GM21717 (cell line): ENCODE data around the gene PLD3.
"Not testable (repeated sequence)": the region's sequence is repeated elsewhere in the genome, so short reads cannot be mapped to it uniquely, and the experiment has no call there.

Experiments used
- ATAC-seq: cut with Tn5 transposase; IDR thresholded peaks from one replicate; pipeline ENCODE4 v1.9.1; 2021; ENCODE audit warnings: mild to moderate bottlenecking, moderate library complexity; ENCODE audit not compliant: unreplicated experiment

Gene PLD3

DNA sequence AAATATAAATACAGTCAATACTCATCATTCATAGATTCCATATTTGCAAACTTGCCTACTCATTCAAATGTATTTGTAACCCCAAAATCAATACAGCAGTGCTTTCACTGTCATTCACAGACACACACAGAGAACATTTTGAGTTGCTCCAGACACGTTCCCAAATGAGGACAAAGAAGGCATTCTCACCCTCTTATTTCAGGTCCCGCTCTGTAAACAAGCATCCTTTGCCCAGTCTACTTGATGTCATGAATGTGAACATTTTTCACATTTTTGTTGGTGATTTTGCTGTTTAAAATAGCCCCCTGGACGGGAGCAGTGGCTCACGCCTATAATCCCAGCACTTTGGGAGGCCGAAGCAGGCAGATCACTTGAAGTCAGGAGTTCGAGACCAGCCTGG is 15.8 kb upstream of the PLD3 start:
- no peak for ATAC-seq

DNA sequence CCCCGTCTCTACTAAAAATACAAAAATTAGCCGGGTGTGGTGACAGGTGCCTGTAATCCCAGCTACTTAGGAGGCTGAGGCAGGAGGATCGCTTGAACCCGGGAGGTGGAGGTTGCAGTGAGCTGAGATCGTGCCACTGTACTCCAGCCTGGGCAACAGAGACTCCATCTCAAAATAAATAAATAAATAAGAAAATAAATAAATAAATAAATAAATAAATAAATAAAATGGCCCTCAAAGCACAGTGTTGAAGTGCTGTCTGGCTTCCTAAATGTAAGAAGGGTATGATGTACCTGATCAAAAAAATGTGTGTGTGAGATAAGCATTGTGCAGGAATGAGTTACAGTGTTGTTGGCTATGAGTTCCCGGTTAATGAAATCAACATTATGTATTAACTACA is 15.4 kb upstream of the PLD3 start:
- not testable (repeated sequence) for ATAC-seq

DNA sequence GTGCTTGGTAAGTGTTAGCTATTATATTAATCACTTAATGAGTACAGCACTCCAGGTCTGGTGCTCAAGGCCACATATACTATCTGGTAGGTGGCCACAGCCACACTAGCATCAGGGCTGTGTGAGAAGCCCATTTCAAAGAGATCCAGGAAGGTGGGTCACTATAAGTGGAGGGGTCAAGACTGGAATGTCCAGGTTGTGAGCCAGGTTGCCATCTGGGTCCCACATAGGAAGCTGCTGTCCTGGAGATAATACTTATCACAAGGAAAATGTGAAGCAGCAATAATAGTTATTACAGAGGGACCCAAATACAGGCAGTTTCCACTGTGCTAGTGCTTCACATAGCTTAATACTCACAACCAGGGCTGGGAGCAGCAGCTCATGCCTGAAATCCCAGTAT is 13.4 kb upstream of the PLD3 start:
- no peak for ATAC-seq

DNA sequence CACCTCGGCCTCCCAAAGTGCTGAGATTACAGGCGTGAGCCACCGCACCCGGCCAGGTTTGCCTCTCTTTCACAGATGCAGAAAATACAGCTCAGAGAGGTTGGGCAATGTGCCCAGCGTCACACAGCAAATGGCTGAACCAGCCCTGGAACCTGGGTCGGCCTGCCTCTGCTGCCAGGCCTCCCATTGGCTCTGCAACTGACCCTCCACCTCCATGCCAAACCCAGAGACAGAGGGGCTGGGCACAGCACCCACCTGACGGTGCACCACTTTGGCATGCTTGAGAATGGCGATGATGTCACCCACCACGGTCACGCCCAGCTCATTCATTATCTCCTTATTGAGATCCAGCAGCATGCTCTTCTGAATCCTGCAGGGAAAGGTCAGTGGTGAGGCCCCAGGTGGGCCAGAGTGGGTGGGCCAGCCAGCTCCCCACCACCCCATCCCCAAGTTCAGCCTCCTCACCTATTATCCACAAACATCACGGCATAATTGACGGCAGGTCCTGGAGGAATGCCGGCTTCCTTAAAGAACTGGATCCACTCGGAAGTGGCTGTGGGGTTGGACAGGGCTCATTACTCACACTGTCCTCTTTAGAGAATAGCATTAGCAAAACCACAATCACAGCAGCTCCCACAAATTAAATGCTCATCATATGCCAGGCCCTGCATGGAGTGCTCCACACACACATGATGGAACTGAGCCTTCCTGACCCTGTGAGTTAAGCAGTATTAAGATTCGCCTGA is 12.5 kb upstream of the PLD3 start:
- no peak for ATAC-seq

- ATAC-seq: no peak
These were observed 11.9 kb upstream of the PLD3 start for GRCh38 chr19:40336601-40336900.

GRCh38 chr19:40337107-40337506 is 11.4 kb upstream of the PLD3 start:
- ATAC-seq: no peak

- no peak for ATAC-seq
These were observed 10.9 kb upstream of the PLD3 start for GRCh38 chr19:40337594-40337993.

- no peak for ATAC-seq
These were observed 9.3 kb upstream of the PLD3 start for GRCh38 chr19:40339018-40339728.

DNA sequence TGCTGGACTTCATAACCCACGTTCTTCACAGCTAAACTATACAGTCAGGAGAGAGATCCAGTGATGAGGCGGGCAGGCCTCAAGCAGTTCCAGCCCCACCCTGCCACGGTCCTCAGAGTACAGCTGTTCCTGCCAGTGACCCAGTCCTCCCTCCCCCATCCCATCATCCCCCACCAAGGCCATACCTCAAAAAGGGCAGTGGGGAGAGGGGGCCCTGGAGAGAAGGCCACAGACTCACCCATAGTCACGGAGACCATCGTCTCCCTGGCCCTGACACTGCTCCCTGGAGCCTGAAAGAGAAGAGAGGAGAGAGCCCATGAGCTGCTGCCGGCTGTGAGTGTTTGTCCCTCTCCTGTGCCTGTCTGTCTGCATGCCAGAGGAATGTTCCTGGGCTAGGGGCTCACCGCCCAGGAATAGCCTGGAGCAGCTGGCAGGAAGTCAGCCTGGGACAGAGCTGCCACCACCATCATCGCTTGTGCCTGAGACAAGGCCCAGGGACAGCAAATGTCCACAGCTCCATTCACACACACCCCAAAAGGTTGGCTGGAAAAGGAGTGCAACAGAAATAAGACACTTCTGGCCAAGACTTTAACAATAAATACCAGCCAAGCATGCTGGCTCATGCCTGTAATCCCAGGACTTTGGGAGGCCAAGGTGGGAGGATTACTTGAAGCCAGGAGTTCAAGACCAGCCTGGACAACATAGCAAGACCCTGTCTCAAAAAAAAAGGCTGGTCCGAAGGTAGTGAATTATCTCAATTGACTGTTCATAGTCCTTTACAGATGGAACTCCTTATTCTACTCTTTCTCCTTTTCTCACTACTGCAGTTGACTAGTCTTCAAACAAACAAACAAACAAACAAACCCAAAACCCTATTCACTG is 6.7 kb upstream of the PLD3 start:
- ATAC-seq: no peak

GRCh38 chr19:40342644-40343311 is 5.7 kb upstream of the PLD3 start:
- ATAC-seq: no peak

DNA sequence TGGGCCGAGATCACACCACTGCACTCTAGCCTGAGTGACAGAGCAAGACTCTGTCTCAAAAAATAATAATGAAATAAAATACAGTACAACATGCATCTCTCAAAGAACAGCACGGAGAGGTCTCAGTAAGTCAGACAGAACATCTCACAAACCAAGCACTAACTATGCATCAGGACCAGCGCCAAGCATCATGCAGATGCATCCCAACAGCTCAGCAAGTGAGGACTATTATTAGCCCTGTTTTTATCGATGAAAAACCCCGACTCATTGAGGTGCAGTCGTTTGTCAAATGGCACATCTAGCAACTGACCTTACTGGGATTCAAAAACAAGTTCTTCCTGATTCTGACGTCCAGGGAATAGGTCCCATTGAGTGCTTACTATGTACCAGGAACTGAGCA is 4.1 kb upstream of the PLD3 start:
- ATAC-seq: no peak

- ATAC-seq: no peak
These were observed 539 bp downstream of the PLD3 start for GRCh38 chr19:40348961-40349507.

DNA sequence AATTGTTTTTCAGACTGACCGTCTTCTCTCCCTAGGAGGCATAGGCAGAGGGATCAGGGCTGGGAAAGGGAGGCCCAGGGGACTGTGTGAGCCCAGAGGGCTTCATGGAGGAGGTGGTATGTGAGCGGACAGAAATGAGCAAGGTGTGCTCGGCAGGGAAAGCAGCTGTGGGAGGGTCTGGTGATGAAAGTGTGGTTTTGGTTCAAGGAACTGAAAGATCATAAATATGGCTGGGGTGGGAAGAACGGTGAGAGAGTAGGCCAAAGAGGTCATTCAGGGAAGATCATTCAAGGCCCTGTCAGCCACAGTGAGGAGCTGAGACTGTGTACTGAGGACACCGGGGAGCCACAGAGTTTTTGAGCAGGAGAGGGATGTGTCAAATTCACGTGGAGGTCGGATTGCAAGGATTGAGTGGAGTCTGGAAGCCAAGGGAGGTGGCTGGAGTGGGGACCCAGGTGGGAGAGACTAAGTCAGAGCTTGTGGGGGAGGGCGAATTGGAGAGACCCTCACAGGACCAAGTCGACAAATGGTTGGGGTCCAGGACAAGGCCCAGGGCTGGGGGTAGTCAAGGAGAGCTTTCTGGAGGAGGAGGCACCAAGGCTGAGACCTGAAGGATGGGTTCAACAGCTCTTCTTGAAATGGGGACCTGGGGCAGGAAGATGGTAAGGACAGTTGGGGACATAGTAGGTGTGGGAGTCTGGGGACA is 7.6 kb downstream of the PLD3 start:
- no peak for ATAC-seq

GRCh38 chr19:40356681-40357595 is 8.4 kb downstream of the PLD3 start:
- no peak for ATAC-seq

DNA sequence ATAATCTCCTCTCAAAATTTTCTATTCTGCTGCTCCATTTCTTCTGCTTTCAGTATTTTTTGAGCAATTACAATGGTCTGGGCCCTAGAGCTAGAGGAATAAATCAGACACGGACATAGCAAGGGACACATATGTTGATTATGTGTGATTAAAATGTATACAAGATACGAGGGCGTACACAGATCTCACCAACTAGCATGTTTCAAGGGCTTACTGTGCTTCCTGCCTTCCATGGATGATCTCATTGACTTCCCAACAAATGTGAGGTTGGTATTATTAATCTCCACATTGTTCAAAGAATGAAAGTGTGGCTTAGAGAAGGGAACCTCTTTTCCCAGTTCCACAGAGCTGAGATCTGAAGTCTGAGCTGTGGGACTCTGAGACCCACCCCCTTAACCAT is 9.1 kb downstream of the PLD3 start:
- no peak for ATAC-seq

DNA sequence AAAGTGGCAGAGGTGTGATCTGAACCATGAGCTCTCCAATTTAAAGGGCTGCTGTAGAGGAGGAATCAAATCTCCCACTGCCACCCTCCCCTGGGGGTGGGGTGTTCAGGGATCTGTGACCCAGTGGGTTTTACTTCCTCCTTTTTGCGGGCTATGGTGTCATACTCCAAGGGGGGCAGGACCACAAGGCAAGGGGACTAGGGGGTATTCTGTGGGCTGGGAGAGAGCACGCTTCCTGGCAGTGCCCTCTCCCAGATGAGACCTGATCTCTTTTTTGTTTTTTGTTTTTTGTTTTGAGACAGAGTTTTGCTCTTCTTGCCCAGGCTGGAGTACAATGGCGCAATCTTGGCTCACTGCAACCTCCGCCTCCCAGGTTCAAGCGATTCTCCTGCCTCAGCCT is 10.3 kb downstream of the PLD3 start:
- no peak for ATAC-seq

DNA sequence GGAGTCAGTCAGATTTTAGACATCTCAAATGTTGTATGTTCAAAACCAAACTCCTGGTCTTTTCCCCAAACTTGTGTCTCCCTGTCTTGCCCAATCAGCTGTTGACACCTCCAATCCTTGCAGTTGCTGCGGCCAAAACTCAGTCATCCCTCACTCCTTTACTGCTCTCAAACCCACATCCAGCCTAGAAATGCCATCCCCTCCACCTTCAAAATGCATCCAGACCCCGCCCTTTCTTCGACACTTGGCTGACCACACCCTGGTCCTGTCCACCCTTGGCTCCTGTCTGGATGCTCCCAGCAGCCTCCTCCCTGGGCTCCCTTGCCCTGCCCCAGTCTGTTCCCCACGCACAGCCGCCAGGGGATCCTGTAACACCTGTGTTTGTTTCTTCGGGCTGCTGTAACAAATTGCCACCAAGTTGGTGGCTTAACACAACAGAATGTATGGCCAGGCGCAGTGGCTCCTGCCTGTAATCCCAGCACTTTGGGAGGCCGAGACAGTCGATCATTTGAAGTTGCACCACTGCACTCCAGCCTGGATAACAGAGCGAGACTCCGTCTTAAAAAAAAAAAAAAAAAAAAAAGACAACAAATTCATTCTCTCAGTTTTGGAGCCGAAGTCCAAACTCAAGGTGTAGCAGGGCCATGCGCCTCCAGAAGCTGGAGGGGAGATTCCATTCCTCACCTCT is 11.7 kb downstream of the PLD3 start:
- ATAC-seq: no peak

GRCh38 chr19:40360708-40361241 is 12.3 kb downstream of the PLD3 start:
- ATAC-seq: no peak
